ENCODE results near the gene TACSTD2. TPM values are rescaled to one million over a fixed set of nuclear protein-coding genes. Genes with fewer than 3 reads are reported as not detected.
"Not testable (repeated sequence)": the region's sequence is repeated elsewhere in the genome, so short reads cannot be mapped to it uniquely, and the experiment has no call there.

The TACSTD2 gene
- total RNA-seq, 1 donor from 2014 or later, result 549 TPM

DNA sequence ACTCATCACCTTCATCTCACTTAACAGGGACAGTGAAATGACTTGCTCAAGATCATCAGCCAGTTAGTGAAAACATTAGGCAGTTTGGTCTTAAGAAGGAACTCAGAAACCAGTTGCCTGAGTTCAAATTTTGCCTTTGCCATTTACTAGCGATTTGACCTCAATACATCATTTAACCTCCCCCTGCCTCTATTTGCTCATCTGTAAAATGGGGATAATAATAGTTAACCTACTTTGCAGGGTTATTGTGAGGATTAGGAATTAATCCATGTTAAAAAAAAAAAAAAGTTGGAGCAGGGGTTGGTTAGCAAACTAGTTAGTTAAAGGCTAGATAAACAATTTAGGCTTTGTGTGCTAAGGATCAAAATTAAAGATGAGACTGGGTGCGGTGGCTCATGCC lies 10.6 kb upstream of the TACSTD2 start:
- DNase-seq (ENCODE audit: low spot score), result no peak

GRCh38 chr1:58586271-58586670 lies 9.2 kb upstream of the TACSTD2 start:
- no peak for DNase-seq (ENCODE audit: low spot score)

DNA sequence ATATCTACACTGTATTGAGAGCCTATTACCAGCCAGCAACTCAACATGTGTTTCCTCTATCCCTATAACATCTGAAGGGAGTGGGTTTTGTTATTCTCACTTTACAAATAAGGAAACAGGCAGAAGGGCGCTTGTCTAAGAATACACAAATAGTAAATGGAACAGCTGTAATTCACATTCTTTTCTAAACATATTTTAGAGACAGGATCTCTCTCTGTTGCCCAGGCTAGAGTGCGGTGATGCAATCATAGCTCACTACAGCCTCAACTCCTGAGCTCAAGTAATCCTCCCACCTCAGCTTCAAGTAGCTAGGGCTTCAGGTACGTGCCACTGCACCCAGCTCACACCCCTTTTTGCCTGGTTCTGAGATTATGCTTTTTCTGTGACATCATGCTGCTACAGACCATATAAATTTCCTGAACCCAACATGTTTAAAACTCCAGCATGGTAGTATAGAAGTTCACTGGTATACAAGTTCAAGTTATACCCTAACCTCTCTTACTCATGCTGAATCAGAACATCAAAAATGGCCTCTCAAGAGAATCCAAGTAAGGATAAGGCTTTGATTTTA lies 8.6 kb upstream of the TACSTD2 start:
- no peak for DNase-seq (ENCODE audit: low spot score)

DNA sequence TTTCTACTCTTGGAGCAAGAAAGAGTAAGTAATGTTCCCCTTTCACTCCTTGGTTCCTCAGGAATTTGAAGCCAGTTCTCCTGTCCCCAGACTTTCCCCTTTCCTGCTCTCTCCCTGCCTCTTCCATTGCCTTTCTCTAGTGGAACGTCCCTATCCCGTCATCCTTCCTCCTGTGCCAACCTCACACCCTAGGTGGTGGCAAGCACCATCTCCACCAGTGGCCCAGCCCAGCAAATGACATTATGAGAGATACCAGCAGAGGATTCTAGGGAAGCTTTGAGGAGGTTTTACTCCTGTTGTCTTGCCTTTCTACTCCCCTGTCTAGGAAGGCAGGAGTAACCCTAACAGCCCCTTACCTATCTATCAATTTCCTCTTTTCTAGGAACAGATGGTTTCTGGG lies 8.1 kb upstream of the TACSTD2 start:
- DNase-seq (ENCODE audit: low spot score), result no peak

DNA sequence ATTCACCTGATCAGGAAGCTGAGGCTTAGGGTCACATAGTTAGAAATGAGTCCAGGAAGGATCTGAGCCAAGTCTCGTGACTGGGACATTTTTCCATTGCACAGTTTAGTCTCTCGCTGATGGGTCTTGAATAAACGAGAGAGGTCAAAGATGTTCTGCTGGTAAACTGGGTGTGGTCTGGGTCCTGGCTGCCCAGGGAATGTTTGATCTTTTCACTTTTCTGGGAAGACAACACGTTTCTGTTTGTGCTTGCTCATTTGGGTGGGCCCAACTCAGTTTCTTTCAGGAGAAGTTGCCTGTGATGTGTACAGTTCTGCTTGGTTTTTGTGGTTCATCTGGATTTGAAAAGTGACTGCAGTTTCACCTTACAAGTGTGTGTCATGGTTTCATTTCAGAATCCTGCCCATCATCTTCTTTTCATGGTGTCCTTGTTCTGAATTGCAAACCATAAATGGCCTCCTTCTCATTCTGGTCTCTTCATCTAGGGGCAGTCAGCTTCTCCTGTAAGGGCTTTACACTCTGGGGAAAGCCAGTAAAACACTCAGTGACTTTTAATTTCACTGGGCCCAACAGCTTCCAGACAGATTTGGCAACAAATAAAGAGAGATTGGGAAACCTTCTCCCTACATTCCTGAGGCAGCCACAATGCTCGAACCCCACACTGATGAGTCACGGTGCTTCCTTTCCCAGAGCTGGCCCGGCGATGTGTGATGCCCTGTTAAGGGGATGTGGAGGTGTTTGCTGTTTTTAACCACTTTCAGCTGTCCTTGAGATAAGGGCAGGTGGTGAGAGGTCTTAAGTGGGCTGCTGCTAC lies 7.2 kb upstream of the TACSTD2 start:
- DNase-seq (ENCODE audit: low spot score), result peak; percentile 76

GRCh38 chr1:58583496-58583895 lies 6.4 kb upstream of the TACSTD2 start:
- DNase-seq (ENCODE audit: low spot score), result no peak

DNA sequence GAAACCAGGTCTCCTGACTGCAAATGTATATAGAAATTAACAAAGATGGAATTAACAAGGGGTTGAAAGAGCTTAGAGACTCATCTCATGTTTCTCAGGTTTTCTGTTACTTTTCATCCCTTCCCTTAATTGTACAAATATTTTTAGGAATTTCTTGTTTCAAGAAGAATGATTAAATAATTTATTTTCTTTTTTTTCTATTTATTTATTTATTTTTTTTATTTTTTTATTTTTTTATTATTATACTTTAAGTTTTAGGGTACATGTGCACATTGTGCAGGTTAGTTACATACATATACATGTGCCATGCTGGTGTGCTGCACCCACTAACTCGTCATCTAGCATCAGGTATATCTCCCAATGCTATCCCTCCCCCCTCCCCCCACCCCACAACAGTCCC lies 5.1 kb upstream of the TACSTD2 start:
- not testable (repeated sequence) for DNase-seq (ENCODE audit: low spot score)

GRCh38 chr1:58581641-58582040 lies 4.6 kb upstream of the TACSTD2 start:
- DNase-seq (ENCODE audit: low spot score), result no peak

DNA sequence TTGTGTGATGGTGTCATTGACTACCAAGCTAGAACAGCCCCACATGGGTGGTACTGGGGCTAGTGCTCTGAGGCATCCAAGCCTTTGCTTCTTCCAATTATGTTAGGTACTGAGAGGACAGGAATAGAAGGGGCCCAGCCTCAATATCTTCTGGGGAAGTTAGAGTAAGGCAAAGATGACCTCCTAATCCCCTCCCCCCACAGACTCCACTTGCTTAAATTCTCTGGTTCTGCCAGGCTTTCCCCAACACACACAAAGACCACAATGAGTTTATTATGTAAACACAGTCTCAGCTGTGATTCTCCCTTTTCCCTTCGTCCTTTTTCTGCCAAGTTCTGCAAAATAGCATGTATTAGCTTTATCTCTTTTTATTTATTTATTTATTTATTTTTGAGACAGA lies 3.1 kb upstream of the TACSTD2 start:
- no peak for DNase-seq (ENCODE audit: low spot score)

GRCh38 chr1:58577654-58578030 lies 590 bp upstream of the TACSTD2 start:
- no peak for DNase-seq (ENCODE audit: low spot score)

- no peak for DNase-seq (ENCODE audit: low spot score)
These were observed 726 bp downstream of the TACSTD2 start for GRCh38 chr1:58576325-58576726.

- DNase-seq (ENCODE audit: low spot score), result no peak
These were observed 1.3 kb downstream of the TACSTD2 start for GRCh38 chr1:58575551-58576324.

DNA sequence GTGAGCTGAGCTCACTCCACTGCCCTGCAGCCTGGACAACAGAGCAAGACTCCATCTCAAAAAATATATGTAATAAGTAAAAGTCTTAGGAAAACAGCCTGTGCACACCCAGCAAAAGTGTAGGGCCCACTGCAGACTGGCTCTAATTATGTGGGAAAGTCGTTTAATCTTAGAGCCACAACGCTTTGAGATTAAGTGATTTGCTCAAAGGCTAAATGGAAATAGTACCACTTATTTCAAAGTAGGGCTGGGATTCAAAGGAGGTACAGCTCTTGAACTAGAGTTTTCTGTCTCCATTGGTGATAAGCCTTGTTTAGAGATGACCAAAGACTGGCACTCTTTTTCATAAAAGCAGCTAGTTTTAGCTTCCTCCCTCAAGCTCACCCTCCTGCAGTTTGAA lies 2.2 kb downstream of the TACSTD2 start:
- no peak for DNase-seq (ENCODE audit: low spot score)

- DNase-seq (ENCODE audit: low spot score), result no peak
These were observed 3.1 kb downstream of the TACSTD2 start for GRCh38 chr1:58573705-58574591.

DNA sequence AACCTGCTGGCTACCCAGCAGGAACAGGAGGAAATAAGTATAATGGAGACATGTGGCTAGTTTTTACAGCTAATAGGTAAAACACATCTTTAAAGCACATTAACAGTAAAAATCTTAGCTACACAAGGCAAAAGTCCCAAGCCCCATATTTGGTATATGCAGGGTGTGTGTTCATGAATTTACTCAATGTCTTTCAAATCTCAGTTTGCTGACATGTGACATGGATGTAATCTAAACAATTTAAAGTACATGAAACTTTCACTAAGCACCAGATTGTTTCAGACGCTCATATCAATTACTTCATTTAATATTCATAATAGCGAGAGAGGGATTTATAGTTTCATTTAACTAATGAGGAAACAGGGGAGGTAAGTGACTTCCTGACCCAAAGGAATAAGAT lies 3.9 kb downstream of the TACSTD2 start:
- DNase-seq (ENCODE audit: low spot score), result no peak

DNA sequence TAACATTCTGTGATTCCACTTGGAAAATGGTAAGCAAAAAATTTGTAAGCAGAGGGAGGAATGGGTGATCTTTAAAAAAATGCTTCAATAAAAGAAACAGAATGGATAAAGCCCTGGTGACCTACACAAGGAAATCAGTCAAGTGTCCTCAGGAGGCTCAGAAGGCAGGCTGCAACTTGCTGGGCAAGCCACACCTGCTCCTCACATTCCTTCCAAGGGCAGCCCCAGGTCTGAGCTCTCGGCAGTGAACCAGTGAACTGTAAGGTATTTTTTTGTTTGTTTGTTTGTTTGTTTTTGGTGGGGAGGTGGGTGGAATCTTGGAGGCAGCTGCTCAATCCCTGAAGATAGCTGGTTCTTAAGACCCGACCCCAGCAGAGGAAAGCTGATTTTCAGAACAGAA lies 4.4 kb downstream of the TACSTD2 start:
- peak; percentile 78 for DNase-seq (ENCODE audit: low spot score)

DNA sequence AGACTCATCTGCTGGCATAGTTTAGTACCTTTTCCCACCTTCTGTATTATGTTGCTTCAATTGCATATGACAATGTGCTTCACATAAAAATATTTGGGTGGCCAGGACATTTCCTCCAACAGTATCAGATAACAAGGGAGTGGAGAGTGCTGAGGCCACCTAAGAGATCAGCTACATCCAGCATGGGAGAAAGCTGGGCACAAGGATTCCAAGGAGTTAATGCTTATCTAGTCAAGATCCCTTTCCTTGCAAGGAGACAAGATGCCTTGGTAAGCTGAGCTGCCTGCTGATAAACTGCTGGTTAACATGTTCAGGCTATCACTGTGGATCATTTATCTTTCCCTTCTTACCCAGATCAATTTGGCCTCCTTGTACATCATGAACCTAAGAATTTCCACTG lies 5.4 kb downstream of the TACSTD2 start:
- DNase-seq (ENCODE audit: low spot score), result no peak

DNA sequence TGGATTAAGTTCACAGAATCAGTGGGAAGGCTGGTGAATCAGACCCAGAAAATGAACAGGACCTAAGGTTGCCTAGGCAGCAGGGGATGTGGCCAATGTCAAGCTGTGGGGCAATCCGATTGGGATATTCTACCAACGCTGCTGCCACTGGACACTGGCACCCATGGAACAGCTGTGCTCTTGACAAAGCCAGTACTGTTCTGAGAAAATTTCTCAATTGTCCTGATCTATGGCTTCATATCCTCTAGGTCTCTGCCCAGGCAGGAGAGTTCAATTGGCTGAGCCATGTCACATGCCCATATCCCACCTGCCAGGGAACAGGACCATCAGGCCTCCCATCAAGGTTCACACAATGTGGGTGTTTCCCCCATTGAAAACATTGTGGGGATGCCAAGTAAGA lies 6.2 kb downstream of the TACSTD2 start:
- no peak for DNase-seq (ENCODE audit: low spot score)

DNA sequence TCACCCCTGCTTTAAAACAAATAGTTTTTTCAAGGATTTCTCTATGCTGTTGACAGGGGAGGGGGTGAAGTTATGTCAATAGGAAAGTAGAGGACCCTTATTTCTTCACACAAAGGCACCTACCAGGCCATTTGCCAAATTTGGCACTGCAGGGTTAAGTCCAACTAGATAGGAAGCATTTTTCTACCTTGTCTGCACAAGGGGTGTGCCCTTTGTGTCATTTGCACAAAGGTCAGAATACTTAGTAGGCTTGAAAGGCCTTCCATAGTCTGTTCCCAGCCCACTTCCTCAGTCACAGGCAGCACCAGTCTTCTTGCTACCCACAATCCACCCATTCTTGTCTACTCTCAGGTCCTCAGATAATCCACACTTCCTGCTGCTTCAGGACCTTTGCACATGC lies 7.0 kb downstream of the TACSTD2 start:
- no peak for DNase-seq (ENCODE audit: low spot score)

DNA sequence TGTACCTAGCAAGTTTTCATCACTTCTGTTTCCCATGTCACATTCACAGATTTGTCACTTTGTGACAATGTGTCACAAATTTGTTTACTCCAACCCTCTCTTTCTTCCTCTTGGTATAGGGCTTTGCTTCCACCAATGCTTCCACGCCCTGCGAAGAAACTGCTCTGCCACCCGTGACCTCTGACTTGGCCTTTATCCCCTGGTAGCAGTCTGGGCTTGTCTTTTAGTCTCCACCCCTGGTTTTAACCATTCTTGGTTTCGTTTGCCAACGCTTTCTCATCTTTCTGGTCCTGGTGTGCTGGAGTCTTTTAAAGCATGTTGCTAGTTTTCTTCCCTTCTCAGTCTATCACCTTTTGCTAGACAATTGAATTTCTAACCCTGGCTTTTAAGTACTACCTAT lies 8.1 kb downstream of the TACSTD2 start:
- no peak for DNase-seq (ENCODE audit: low spot score)

DNA sequence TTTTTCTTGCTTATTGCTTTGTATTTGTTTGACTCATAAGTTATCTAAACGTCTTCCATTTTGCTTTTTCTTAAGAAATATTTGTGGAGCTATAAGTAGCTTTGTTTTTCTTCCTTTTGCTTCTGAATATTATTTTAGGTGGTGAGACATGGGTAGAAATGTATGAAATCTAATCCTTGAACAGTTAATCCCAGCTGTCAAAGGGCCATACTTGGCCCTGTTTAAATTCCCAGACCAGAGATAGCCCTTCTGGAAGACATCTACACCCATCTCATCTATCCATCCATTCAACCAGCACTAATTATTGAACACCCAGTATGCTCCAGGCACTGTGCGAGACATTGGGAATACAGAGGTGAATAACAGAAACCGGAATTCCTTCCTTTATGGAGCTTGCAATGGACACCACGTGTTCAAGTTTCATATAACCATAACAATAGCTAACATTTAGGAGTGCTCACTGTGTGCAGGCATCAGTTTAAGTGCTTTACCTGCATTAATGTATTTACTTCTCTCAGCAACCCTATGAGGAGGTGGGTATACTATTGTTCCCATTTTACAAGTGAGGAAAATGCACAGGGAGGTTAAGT lies 8.7 kb downstream of the TACSTD2 start:
- DNase-seq (ENCODE audit: low spot score), result no peak

DNA sequence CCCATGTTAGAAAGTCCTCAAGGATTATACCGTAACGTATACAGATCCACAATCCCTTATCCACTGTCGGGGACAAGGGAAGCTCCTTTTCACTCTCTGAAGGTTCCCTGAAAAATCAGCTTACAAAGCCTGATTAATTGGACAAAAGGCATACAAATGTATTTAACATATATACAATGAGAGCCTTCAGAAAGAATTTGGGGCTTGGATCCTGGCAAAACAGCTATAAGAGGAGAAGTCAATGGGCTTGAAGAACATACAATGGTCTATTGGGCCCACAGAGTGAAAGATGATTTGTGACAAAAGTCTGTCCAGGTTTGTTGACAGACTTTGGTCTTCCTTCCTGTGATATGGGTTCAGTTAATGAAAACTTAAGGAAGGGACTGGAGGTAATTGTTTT lies 10.7 kb downstream of the TACSTD2 start:
- DNase-seq (ENCODE audit: low spot score), result no peak

Measured in ureter (tissue), 1 donor.